ENCODE data around the gene PRR5L.

Gene PRR5L

GRCh38 chr11:36326524-36327419 is 30.7 kb downstream of the PRR5L start:
- ATAC-seq (peak; percentile 77), DNase-seq (no peak)

GRCh38 chr11:36328966-36329673 is 33.0 kb downstream of the PRR5L start:
- ATAC-seq: no peak

GRCh38 chr11:36330411-36330810 is 34.3 kb downstream of the PRR5L start:
- DNase-seq (no peak), ATAC-seq (no peak)

More at GRCh38 chr11:36328966-36329673, 33.0 kb downstream of the PRR5L start:
- no peak for DNase-seq

GRCh38 chr11:36333468-36333867 is 37.4 kb downstream of the PRR5L start:
- no peak for ATAC-seq
- DNase-seq: no peak

- ATAC-seq: peak; percentile 32
- no peak for DNase-seq
Observed at GRCh38 chr11:36333897-36334296, 37.8 kb downstream of the PRR5L start.

GRCh38 chr11:36339888-36340287 is 43.8 kb downstream of the PRR5L start:
- DNase-seq (no peak), ATAC-seq (no peak)

- ATAC-seq (no peak), DNase-seq (no peak)
Observed at GRCh38 chr11:36340897-36341296, 44.8 kb downstream of the PRR5L start.

- no peak for DNase-seq
- ATAC-seq: no peak
Observed at GRCh38 chr11:36341915-36342314, 45.8 kb downstream of the PRR5L start.

- DNase-seq (no peak), ATAC-seq (no peak)
Observed at GRCh38 chr11:36342327-36342726, 46.2 kb downstream of the PRR5L start.

- peak; percentile 81 for ATAC-seq
- DNase-seq: no peak
Observed at GRCh38 chr11:36343436-36343835, 47.3 kb downstream of the PRR5L start.

GRCh38 chr11:36345084-36345511 is 49.0 kb downstream of the PRR5L start:
- ATAC-seq: no peak
- DNase-seq: no peak

- ATAC-seq (no peak), DNase-seq (no peak)
Observed at GRCh38 chr11:36345535-36346141, 49.5 kb downstream of the PRR5L start.

GRCh38 chr11:36346562-36347383 is 50.7 kb downstream of the PRR5L start:
- ATAC-seq (no peak), DNase-seq (no peak)

GRCh38 chr11:36347384-36347906 is 51.4 kb downstream of the PRR5L start:
- DNase-seq (no peak), ATAC-seq (peak; percentile 31)

GRCh38 chr11:36349351-36350136 is 53.5 kb downstream of the PRR5L start:
- DNase-seq: no peak
- ATAC-seq: no peak

- no peak for DNase-seq
- no peak for ATAC-seq
Observed at GRCh38 chr11:36350137-36350513, 54.0 kb downstream of the PRR5L start.

- ATAC-seq: peak; percentile 84
- DNase-seq: peak; percentile 48
Observed at GRCh38 chr11:36352922-36353321, 56.8 kb downstream of the PRR5L start.

GRCh38 chr11:36354221-36355003 is 58.3 kb downstream of the PRR5L start:
- ATAC-seq (peak; percentile 52), DNase-seq (no peak)

GRCh38 chr11:36356201-36356600 is 60.1 kb downstream of the PRR5L start:
- ATAC-seq (no peak), DNase-seq (no peak)

GRCh38 chr11:36357831-36358230 is 61.7 kb downstream of the PRR5L start:
- DNase-seq (no peak), ATAC-seq (no peak)
